ENCODE measurements around the gene RFLNA.

Gene RFLNA

GRCh38 chr12:124294780-124295341 lies at the start of gene RFLNA:
TSS of gene RFLNA (plus strand) at chr12:124295093. CDS start at chr12:124295430, 337 bp downstream.
- no peak for DNase-seq

GRCh38 chr12:124247331-124247730 lies 47.6 kb upstream of the RFLNA start:
- DNase-seq: no peak

GRCh38 chr12:124248941-124249825 lies 45.7 kb upstream of the RFLNA start:
- no peak for DNase-seq

GRCh38 chr12:124251186-124251585 lies 43.7 kb upstream of the RFLNA start:
- DNase-seq: no peak

- no peak for DNase-seq
Measured at GRCh38 chr12:124252964-124253363, 41.9 kb upstream of the RFLNA start.

GRCh38 chr12:124254126-124254525 lies 40.8 kb upstream of the RFLNA start:
- DNase-seq: no peak

GRCh38 chr12:124259154-124260066 lies 35.5 kb upstream of the RFLNA start:
- DNase-seq: no peak

GRCh38 chr12:124261885-124262284 lies 33.0 kb upstream of the RFLNA start:
- DNase-seq: no peak

GRCh38 chr12:124264089-124264795 lies 30.7 kb upstream of the RFLNA start:
- DNase-seq: no peak

- DNase-seq: no peak
Measured at GRCh38 chr12:124264879-124265278, 30.0 kb upstream of the RFLNA start.

- no peak for DNase-seq
Measured at GRCh38 chr12:124267205-124267778, 27.6 kb upstream of the RFLNA start.

- DNase-seq: no peak
Measured at GRCh38 chr12:124270671-124271070, 24.2 kb upstream of the RFLNA start.

GRCh38 chr12:124273630-124274029 lies 21.3 kb upstream of the RFLNA start:
- no peak for DNase-seq

- DNase-seq: no peak
Measured at GRCh38 chr12:124276337-124276736, 18.6 kb upstream of the RFLNA start.

GRCh38 chr12:124277394-124278241 lies 17.3 kb upstream of the RFLNA start:
- no peak for DNase-seq

GRCh38 chr12:124278389-124279101 lies 16.3 kb upstream of the RFLNA start:
- no peak for DNase-seq

- no peak for DNase-seq
Measured at GRCh38 chr12:124279315-124279714, 15.6 kb upstream of the RFLNA start.

- DNase-seq: no peak
Measured at GRCh38 chr12:124279846-124280360, 15.0 kb upstream of the RFLNA start.

GRCh38 chr12:124281309-124281708 lies 13.6 kb upstream of the RFLNA start:
- DNase-seq: no peak

- DNase-seq: no peak
Measured at GRCh38 chr12:124282287-124282686, 12.6 kb upstream of the RFLNA start.

Data from activated T-cell treated with anti-CD3 and anti-CD28 coated beads, Interleukin-2, amount 50 U/mL, for 1 hour (primary cell).